Adipocyte (in vitro differentiated cells): ENCODE measurements around the gene BACE2.

Source experiments
- DNase-seq: peaks from one replicate; pipeline ENCODE4 v3.0.0-alpha.2; 2015; ENCODE audit warnings: low read depth
- H3K27me3 ChIP-seq: replicated peaks from 2 replicates; pipeline ENCODE4 v1.7.0; 2013; ENCODE audit warnings: mild to moderate bottlenecking, low read length, moderate library complexity; ENCODE audit not compliant: control insufficient read depth, insufficient read depth
- H3K36me3 ChIP-seq: 2 replicates; pipeline ENCODE4 v1.7.0; 2013; ENCODE audit warnings: low read length, mild to moderate bottlenecking, moderate library complexity; ENCODE audit not compliant: control insufficient read depth, insufficient read depth, severe bottlenecking
- H3K4me1 ChIP-seq: 2 replicates; pipeline ENCODE4 v1.7.0; 2013; ENCODE audit warnings: mild to moderate bottlenecking, low read length, moderate library complexity; ENCODE audit not compliant: control insufficient read depth, insufficient read depth
- H3K4me3 ChIP-seq: 2 replicates; pipeline ENCODE4 v1.7.0; 2013; ENCODE audit warnings: mild to moderate bottlenecking, low read length, moderate library complexity
- H3K9ac ChIP-seq: 2 replicates; pipeline ENCODE4 v1.7.0; 2013; ENCODE audit warnings: mild to moderate bottlenecking, low read length, moderate library complexity
- H3K9me3 ChIP-seq: 2 replicates; pipeline ENCODE4 v1.7.0; 2013; ENCODE audit warnings: mild to moderate bottlenecking, low read length, moderate library complexity; ENCODE audit not compliant: control insufficient read depth

The BACE2 gene

DNA sequence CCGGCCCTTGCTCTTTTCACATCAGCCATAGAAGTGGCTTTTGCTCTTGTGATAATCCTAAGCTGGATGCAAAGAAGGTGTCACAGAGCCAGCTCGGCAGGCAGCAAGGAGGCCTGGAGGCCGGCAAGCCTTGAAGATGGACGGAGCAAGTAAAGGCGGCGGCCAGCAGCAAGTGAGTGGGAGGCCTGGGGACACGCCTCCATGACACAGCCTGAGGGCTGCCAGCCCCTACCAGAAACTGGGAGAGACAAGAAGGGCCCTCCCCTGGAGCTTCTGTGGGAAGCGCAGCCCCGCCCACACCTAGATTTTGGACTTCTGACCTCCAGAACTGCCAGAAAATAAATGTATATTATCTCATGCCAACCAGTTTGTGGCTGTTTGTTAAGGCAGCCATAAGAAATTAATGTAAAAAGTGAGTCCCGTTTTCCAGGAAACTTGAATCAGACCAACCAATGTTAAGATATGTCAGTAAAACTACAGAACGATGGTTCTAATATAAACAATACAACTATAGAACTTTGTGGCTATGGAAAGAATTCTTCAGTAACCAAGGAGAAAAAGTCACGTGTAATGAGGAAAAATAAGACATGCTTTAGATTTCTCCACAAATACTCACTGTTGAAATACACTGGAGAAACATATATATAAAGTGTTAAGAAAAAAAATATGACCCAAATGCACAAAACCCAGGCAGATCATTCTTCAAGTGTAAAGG, 49.9 kb downstream of the BACE2 start:
- no peaks in the 10 kb centered on the region for H3K9me3 ChIP-seq
- no peaks in the 10 kb centered on the region for H3K36me3 ChIP-seq
- peak; percentile 61 for DNase-seq
- H3K4me3 ChIP-seq = peak overlapping the region; percentile 22
- H3K9ac ChIP-seq = no peak overlapping the region
- H3K4me1 ChIP-seq = peaks cover 14% of the 10 kb centered on the region
- no peaks in the 10 kb centered on the region for H3K27me3 ChIP-seq

DNA sequence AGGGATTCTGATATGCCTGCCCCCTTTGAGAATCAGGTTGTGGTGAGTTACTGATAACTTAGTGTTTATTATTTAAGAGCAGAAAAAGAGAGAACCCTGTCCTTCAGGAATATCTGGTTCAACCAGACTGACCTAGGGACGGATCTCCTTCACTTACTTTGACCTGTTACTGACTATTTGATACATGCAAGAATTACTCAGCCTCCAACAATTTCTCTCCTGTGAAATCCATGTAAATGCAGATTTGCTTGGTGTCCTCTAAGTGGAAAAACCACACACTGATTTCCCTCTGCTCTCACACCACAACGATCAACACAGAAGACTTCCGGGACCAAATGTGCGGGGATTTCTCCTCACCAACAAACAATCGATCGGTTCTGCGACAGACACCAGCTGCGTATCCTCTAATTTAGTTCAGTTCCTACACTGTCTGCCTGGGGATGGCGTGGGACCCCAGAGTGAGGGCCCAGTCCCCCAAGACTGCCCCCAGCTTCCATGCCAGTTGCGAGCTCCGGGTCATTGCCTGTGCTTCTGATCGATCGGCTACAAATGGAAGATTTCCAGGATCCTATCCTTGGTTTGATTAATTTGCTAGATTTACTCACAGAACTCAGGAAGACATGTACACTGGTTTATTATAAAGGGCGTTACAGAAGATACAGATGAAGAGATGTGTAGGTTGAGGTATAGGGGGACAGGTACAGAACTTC, 51.7 kb downstream of the BACE2 start:
- H3K4me1 ChIP-seq = peaks cover 14% of the 10 kb centered on the region
- H3K4me3 ChIP-seq = no peak overlapping the region
- no peaks in the 10 kb centered on the region for H3K27me3 ChIP-seq
- DNase-seq = no peak
- H3K9ac ChIP-seq = no peak overlapping the region
- no peaks in the 10 kb centered on the region for H3K9me3 ChIP-seq
- H3K36me3 ChIP-seq = no peaks in the 10 kb centered on the region

DNA sequence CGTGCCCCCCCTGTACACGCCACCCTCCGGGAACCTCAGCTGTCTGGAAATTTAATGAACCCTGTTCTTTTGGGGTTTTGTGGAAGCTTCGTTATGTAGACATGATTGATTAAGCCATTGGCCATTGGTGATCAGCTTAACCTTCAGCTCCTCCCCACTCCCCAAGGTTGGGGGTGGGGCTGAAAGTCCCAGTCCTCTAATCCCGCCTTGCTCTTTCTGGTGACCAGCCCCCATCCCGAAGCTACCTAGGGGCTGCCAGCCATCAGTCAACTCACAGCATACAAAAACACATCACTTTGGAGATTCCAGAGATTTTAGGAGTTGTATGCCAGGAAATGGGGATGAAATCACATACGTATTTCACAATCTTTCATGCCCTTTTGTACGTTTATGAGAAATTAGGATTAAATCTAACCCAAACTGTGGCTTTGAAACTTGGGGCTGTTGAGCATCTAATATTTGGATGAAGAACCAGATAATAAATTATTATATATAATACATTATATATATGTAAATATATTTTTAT, 52.3 kb downstream of the BACE2 start:
- Histone ChIP-seq H3K9ac (no peak overlapping the region), H3K9me3 (no peaks in the 10 kb centered on the region), H3K36me3 (no peaks in the 10 kb centered on the region), H3K4me3 (no peak overlapping the region), H3K27me3 (no peaks in the 10 kb centered on the region), H3K4me1 (peaks cover 14% of the 10 kb centered on the region)
- no peak for DNase-seq

DNA sequence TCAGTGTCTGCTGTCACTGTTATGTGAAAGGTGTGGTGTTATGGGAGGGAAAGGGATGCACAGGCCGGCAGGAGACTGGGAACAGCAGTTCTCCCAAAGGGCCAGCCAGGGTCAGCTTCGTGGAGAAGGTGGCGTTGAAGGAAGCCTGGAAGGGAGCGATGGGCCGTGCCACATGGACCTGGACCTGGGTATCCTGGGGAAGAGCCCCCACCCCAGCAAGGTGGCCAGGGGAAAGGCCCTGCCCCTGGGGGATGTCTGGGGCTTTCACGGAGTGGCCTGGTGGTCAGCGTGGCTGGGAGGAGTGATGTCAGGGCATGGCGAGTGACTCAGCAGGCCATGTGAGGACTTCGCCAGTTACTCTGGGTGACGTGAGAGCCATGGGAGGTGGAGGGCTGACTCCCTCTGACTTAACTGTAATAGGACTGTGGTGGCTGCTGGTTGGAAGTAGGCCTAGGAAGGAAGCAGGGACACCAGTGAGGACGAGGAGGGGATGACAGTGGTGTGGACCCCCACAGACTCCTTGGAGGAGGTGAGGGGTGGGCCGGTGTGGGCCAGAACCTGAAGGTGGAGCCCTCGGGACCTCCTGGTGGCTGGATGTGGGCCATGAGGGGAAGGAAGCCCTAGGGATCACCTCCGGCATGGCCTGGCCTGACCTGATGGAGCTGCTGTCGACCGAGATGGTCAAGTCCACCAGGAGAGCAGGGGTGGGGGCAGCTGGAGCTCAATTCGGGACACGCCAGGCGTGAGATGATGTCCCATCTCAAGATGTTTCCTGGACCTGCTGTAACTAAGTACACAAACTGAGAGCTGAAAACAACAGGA, 54.5 kb downstream of the BACE2 start:
- Histone ChIP-seq H3K9me3 (no peaks in the 10 kb centered on the region), H3K36me3 (no peaks in the 10 kb centered on the region), H3K9ac (no peak overlapping the region), H3K4me3 (no peak overlapping the region), H3K27me3 (no peaks in the 10 kb centered on the region), H3K4me1 (peaks cover 11% of the 10 kb centered on the region)
- no peak for DNase-seq

DNA sequence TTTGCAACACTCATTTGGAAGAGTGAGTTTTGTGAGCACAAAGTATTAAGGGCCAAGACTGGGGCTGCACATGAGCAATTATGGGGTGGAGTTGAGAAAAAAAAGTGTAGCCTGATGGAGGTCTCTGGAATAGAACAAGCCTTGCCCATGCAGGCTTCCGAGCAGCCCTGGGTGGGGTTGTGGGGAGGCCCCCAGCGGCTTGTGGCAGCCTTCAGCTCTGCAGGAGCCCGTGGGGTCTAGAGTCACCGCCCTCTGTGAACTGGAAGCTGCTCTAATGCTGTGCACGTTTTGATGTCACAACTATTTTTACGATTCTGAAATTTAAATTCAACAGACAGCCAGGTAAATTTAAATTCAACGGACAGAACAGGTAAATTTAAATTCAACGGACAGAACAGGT, 58.9 kb downstream of the BACE2 start:
- Histone ChIP-seq H3K36me3 (no peaks in the 10 kb centered on the region), H3K9me3 (no peaks in the 10 kb centered on the region), H3K4me3 (no peak overlapping the region), H3K4me1 (no peaks in the 10 kb centered on the region), H3K9ac (no peak overlapping the region), H3K27me3 (no peaks in the 10 kb centered on the region)
- DNase-seq = no peak

DNA sequence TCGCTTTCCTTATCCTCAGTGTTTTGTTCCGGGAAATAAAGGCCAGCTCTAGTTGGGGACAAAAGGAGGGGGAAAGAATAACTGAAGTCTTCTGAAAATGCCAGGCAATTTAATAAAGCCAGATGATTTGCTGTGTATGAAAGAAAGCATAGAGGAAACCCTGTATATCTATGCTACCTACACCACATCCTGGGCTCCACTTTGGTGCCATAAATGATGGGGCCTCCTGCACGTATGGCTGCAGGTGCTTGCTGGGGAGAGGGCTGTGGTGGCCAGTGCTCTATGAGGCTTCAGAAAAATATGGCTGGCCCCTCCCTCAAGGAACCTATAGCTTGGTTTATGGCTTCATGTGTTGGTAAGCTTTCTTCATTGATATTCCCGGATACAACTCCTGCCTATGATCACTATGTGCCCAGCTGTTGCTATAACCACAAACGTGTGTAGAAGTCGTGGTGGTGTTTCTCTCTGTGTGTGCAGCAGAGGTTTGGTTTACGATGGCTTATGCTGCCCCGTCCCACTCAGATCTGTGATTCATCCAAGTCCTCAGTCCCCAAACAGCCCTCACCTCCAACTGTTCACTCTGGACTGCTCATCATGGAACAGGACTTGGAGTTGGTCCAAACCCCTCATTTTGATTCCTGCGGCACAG, 59.5 kb downstream of the BACE2 start:
- DNase-seq = no peak
- H3K4me1 ChIP-seq = no peaks in the 10 kb centered on the region
- no peak overlapping the region for H3K9ac ChIP-seq
- H3K9me3 ChIP-seq = no peaks in the 10 kb centered on the region
- no peak overlapping the region for H3K4me3 ChIP-seq
- no peaks in the 10 kb centered on the region for H3K36me3 ChIP-seq
- no peaks in the 10 kb centered on the region for H3K27me3 ChIP-seq

DNA sequence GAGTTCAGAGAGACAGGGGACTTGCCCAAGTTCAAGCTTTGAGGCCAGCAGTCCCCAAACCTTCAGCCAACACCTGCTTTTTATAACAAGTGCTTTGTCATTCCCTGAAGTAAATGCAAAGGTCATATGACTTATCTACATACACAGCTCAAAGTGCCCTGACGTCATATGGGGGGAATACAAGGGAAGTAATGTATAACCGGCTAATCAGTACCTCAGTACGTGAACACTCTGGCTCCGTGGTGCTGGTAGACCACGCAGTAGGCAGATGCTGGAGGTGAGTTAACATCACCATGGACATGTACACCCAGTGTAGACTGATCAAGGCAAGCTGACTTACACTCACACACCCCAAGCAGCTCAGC, 60.0 kb downstream of the BACE2 start:
- Histone ChIP-seq H3K36me3 (no peaks in the 10 kb centered on the region), H3K9me3 (no peaks in the 10 kb centered on the region), H3K4me3 (no peak overlapping the region), H3K9ac (no peak overlapping the region), H3K27me3 (no peaks in the 10 kb centered on the region), H3K4me1 (no peaks in the 10 kb centered on the region)
- no peak for DNase-seq

DNA sequence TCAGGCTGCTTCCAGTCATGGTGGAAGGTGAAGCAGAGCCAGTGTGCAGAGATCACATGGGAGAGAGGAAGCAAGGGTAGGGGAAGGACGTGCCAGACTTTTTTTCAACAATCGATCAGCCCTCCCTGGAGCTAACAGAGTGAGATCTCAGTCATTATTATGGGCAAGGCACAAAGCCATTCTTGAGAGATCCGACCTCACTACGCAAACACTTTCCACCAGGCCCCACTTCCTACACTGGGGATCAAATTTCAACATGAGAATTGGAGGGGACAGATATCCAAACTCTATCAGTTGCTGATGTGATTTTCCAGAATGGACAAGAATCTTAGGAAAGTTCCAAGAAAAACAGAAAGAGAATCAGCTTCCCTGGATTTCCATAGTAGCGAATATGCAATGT, 60.5 kb downstream of the BACE2 start:
- Histone ChIP-seq H3K4me1 (no peaks in the 10 kb centered on the region), H3K4me3 (no peak overlapping the region), H3K9me3 (no peaks in the 10 kb centered on the region), H3K9ac (no peak overlapping the region), H3K27me3 (no peaks in the 10 kb centered on the region), H3K36me3 (no peaks in the 10 kb centered on the region)
- DNase-seq = no peak

DNA sequence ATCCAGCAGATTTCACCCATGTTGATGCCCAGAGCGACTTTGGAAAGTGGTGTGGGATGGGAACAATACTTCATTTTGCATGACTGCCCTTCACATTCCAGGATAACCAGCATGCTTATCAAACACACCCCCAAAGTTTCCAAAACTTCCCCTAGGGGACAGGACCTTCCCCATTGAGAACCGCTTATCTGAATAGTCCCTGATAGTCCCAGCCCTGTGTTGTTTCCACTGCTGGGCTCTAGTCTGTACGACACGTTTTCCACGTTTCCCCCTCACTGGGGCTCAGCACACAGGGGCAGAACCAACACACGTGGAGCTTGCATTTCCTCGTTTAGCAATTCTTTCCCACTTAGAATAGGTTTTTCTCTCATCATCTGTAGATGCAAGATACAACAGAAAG, 61.0 kb downstream of the BACE2 start:
- no peaks in the 10 kb centered on the region for H3K36me3 ChIP-seq
- H3K4me3 ChIP-seq = no peak overlapping the region
- no peak overlapping the region for H3K9ac ChIP-seq
- no peaks in the 10 kb centered on the region for H3K9me3 ChIP-seq
- H3K27me3 ChIP-seq = no peaks in the 10 kb centered on the region
- DNase-seq = no peak
- H3K4me1 ChIP-seq = no peaks in the 10 kb centered on the region

DNA sequence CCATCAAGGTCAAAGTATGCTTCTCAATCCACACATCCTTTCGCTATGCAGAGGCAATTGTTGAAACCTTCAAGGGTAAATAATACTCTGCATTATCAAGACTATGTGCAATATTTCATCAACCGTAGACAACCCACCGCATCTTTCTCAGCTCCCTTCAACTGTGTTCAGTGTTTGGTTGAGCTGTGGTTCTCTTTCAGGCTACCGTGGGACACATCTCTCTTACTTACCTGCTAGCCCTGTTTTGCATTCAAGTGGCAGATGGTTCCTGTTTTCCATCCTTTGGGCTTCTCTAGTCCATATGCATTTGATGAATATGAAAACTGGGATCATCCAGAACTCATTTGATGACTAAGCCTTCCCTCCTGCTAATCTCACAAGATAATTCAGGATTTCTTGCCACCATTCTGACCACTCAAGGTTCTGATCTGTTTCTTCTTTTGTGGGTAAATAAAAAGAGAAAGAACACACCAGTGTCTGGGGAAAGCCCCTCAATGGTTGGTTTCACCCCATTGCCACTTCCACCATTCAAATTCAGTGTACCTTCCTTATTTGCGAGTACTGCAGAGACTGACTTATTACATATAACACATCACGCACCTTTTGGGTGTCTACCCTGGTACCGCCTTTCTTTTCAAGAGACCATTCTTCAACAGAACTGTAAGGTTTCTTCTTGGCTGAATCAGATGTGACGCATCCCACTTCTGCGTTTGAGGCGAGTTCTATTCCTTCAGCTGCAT, 61.7 kb downstream of the BACE2 start:
- no peak overlapping the region for H3K9ac ChIP-seq
- H3K36me3 ChIP-seq = no peaks in the 10 kb centered on the region
- no peak for DNase-seq
- no peak overlapping the region for H3K4me3 ChIP-seq
- no peaks in the 10 kb centered on the region for H3K9me3 ChIP-seq
- H3K4me1 ChIP-seq = no peaks in the 10 kb centered on the region
- no peaks in the 10 kb centered on the region for H3K27me3 ChIP-seq
